Colonic mucosa (tissue), 4 donors: ENCODE measurements around the gene PLA2G1B. TPM values are rescaled to one million over a fixed set of nuclear protein-coding genes. Genes with fewer than 3 reads are reported as not detected.

Experiments
- DNase-seq: peaks from one replicate; pipeline ENCODE4 v3.0.0-alpha.2; 2020
- H3K27ac ChIP-seq: fragments of 200-600 bp; one replicate; pipeline ENCODE4 v1.8.0; 2021
- H3K27me3 ChIP-seq: fragments of 200-600 bp; one replicate; pipeline ENCODE4 v1.8.0; 2021
- H3K36me3 ChIP-seq: fragments of 200-600 bp; one replicate; pipeline ENCODE4 v1.8.0; 2021
- H3K4me1 ChIP-seq: fragments of 200-600 bp; one replicate; pipeline ENCODE4 v1.8.0; 2021; ENCODE audit warnings: mild to moderate bottlenecking
- H3K4me3 ChIP-seq: fragments of 200-600 bp; one replicate; pipeline ENCODE4 v1.8.0; 2021
- H3K9ac ChIP-seq, 2 donors: one replicate each; pipeline ENCODE4 v1.7.0; 2013; ENCODE audit warnings: control low read depth in 2 of 2, low read depth in 2 of 2, low read length in 2 of 2
- H3K9me3 ChIP-seq: fragments of 200-600 bp; one replicate; pipeline ENCODE4 v1.8.0; 2021
- intact Hi-C: fragments of 100-400 bp; cut with DNase I; formaldehyde crosslinking; loops from one replicate; pipeline ENCODE4 v1.14.1; 2022
- total RNA-seq, 2 donors: library from RNA; stranded (reverse); fragmentation: NEBNext Ultra II Directional in 1 of 2; extraction: Animal tissue kit (Norgen Biotek cat#: 25700) in 1 of 2; gene quantifications; one replicate each; pipeline ENCODE4 v1.2.1, GENCODE V29; 2021
- TF ChIP-seq, protein P1 (sequence below): fragments of 200-600 bp; IDR thresholded peaks from one replicate; pipeline ENCODE4 v1.8.0; 2022; ENCODE audit warnings: antibody characterized with exemption, mild to moderate bottlenecking
- donor health status: healthy.
- donor health status: DM: no; HTN: no; CAD: no.
- donor health status: DM: no; HTN: no; CAD: no.

PLA2G1B gene
- total RNA-seq, 2 donors from 2014 or later = 5.0 TPM; not detected in 1

DNA sequence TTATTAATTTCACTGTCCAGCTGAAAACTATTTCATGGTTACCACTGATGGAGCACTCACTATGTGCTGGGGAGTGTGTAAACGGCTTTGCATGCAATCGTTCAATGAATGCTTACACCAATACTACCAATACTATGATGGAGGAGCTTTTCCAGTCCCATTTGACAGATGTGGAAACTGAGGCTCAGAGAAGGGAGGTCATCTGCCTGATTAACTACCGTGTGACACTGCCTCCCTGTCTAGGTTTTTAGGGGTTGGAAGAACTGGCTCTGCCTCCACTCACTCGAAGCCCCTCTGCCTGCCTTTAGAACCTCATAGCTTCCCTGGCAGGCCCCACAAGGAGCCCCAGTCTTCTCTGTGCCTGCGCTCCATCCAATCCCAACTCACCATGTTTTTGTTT, 29.5 kb upstream of the PLA2G1B start:
- no peaks in the 10 kb centered on the region for H3K36me3 ChIP-seq
- no peaks in the 10 kb centered on the region for H3K4me1 ChIP-seq
- no peaks in the 10 kb centered on the region for H3K27me3 ChIP-seq
- no peak overlapping the region for H3K4me3 ChIP-seq
- H3K9ac ChIP-seq = no peak overlapping the region
- DNase-seq = no peak
- intact Hi-C loops = no loop called here
- TF ChIP-seq, protein P1, sequence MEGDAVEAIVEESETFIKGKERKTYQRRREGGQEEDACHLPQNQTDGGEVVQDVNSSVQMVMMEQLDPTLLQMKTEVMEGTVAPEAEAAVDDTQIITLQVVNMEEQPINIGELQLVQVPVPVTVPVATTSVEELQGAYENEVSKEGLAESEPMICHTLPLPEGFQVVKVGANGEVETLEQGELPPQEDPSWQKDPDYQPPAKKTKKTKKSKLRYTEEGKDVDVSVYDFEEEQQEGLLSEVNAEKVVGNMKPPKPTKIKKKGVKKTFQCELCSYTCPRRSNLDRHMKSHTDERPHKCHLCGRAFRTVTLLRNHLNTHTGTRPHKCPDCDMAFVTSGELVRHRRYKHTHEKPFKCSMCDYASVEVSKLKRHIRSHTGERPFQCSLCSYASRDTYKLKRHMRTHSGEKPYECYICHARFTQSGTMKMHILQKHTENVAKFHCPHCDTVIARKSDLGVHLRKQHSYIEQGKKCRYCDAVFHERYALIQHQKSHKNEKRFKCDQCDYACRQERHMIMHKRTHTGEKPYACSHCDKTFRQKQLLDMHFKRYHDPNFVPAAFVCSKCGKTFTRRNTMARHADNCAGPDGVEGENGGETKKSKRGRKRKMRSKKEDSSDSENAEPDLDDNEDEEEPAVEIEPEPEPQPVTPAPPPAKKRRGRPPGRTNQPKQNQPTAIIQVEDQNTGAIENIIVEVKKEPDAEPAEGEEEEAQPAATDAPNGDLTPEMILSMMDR = no peak
- no peaks in the 10 kb centered on the region for H3K9me3 ChIP-seq
- no peak overlapping the region for H3K27ac ChIP-seq

DNA sequence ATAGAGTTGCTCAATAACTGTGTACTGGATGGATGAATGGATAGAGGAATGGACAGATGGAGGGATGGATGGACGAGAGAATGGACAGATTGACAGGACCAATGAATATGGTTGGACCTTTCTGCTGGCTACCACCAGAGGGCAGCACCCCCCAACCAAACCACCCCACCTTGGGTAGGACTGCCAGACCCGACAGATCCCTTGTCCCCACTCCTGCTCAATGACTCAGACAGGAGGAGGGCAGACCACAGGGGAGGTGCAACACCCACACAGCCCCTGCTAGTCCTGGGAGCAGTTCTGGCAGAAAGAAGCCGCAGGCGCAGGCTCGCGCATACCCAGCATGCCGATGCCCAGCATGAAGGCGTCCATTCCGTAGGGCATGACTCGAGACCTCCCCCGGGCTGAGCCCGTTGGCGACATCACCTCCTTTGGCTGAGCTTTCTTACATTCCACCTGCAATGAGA, 29.0 kb upstream of the PLA2G1B start:
- Histone ChIP-seq H3K36me3 (no peaks in the 10 kb centered on the region), H3K27me3 (no peaks in the 10 kb centered on the region), H3K4me1 (no peaks in the 10 kb centered on the region), H3K27ac (no peak overlapping the region), H3K4me3 (no peak overlapping the region), H3K9ac (no peak overlapping the region), H3K9me3 (no peaks in the 10 kb centered on the region)
- intact Hi-C loops = no loop called here
- TF ChIP-seq, protein P1 = peak; percentile 78
- peak; percentile 78 for DNase-seq

DNA sequence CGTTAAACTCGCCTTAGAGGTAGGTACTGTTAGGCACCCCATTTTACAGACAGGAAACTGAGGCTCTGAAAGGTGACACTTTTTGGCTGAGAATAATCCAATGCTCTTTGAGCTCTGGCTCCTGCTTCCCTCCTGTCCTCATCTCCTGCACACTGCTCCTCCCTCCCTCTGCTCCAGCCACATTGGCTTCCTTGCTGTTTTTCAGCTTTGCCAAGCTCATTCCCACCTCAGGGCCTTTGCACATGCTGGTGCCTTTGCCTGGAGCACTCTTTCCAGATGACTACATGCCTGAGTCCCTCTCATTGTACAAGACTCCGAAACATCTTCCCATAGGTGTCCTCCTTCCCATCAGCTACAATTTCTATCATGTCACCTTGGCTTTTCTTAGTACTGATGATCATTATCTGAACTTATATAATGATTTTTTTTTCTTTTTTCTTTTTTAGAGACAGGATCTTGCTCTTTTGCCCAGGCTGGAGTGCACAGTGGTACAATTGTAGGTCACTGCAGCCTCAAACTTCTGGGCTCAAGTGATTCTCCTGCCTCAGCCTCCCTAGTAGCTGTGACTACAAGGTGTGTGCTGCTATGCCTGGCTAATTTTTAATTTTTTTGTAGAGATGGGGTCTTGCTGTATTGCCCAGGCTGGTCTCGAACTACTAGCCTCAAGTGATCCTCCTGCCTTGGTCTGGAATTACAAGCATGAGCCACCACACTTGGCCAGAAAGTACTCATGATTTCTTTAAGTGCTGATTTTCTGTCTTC, 26.2 kb upstream of the PLA2G1B start:
- H3K36me3 ChIP-seq = no peaks in the 10 kb centered on the region
- no peak overlapping the region for H3K4me3 ChIP-seq
- H3K27me3 ChIP-seq = no peaks in the 10 kb centered on the region
- H3K9ac ChIP-seq = no peak overlapping the region
- intact Hi-C loops = no loop called here
- no peak overlapping the region for H3K27ac ChIP-seq
- no peaks in the 10 kb centered on the region for H3K9me3 ChIP-seq
- no peak for DNase-seq
- no peaks in the 10 kb centered on the region for H3K4me1 ChIP-seq
- TF ChIP-seq, protein P1 = no peak

DNA sequence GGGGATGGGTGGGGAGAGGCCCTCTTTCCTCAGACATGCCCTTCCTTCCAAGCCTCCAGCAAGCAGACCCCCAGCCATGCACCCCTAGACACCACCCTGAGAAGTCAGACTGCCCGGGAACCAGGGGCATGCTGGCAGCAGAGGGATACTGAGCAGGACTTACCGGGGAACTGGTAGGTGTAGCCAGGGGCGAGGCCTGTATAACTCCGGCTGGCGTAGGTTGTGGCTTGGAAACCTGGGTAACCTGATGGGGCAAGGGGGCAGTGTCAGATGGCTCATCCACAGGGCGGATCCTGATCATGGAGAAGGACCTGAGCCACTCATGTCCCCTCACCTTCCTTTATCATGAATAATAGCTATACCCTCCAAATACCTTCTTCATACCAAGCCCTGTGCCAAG, 25.6 kb upstream of the PLA2G1B start:
- no peak overlapping the region for H3K9ac ChIP-seq
- H3K36me3 ChIP-seq = no peaks in the 10 kb centered on the region
- no peaks in the 10 kb centered on the region for H3K27me3 ChIP-seq
- no peaks in the 10 kb centered on the region for H3K4me1 ChIP-seq
- H3K27ac ChIP-seq = no peak overlapping the region
- intact Hi-C loops = no loop called here
- no peaks in the 10 kb centered on the region for H3K9me3 ChIP-seq
- no peak overlapping the region for H3K4me3 ChIP-seq
- TF ChIP-seq, protein P1 = no peak
- DNase-seq = no peak

DNA sequence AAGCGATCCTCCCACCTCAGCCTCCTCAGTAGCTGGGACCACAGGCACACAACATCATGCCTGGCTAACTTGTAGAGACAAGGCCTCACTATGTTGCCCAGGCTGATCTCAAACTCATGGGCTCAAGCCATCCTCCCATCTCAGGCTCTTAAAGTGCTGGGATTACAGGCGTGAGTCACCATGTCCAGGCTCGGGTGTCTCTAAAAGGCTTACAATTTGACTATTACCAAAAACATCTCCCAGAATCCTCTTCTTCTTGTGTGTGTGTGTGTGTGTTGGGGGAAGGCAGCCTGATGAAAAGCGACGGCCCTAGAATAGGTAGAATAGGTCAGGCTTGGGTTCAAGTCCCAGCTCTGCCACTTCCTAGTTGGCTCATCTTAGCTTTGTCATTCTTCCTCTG, 24.5 kb upstream of the PLA2G1B start:
- H3K36me3 ChIP-seq = no peaks in the 10 kb centered on the region
- no peak overlapping the region for H3K9ac ChIP-seq
- no peak for DNase-seq
- no peaks in the 10 kb centered on the region for H3K4me1 ChIP-seq
- H3K9me3 ChIP-seq = no peaks in the 10 kb centered on the region
- TF ChIP-seq, protein P1 = no peak
- no peak overlapping the region for H3K4me3 ChIP-seq
- no peak overlapping the region for H3K27ac ChIP-seq
- intact Hi-C loops = no loop called here
- H3K27me3 ChIP-seq = no peaks in the 10 kb centered on the region
